ENCODE results near the gene MYOM3.

MYOM3 gene

GRCh38 chr1:24111996-24112779 is at the start of gene MYOM3:
TSS of gene MYOM3 (minus strand) at chr1:24112135. CDS start at chr1:24108636, 3,499 bp downstream.
- H3K4me3 ChIP-seq (ENCODE audit: control insufficient read depth, low read depth, low read length), result no peak within 1 kb of the TSS
- peak; percentile 80 for TF ChIP-seq CTCF (IDR thresholded peaks at IDR 0.05; ENCODE audit: control insufficient read depth, insufficient read depth, low read depth, low read length, missing control alignments)
- peak; percentile 42 for DNase-seq (ENCODE audit: low read depth)

GRCh38 chr1:24161270-24161669 is 49.3 kb upstream of the MYOM3 start:
- no peak overlapping the region for H3K4me3 ChIP-seq (ENCODE audit: control insufficient read depth, low read depth, low read length)
- TF ChIP-seq CTCF (IDR thresholded peaks at IDR 0.05; ENCODE audit: control insufficient read depth, insufficient read depth, low read depth, low read length, missing control alignments), result no peak
- no peak for DNase-seq (ENCODE audit: low read depth)

GRCh38 chr1:24159366-24159765 is 47.4 kb upstream of the MYOM3 start:
- no peak for DNase-seq (ENCODE audit: low read depth)
- TF ChIP-seq CTCF (IDR thresholded peaks at IDR 0.05; ENCODE audit: control insufficient read depth, insufficient read depth, low read depth, low read length, missing control alignments), result no peak
- no peak overlapping the region for H3K4me3 ChIP-seq (ENCODE audit: control insufficient read depth, low read depth, low read length)

GRCh38 chr1:24157918-24158481 is 46.1 kb upstream of the MYOM3 start:
- peak; percentile 38 for TF ChIP-seq CTCF (IDR thresholded peaks at IDR 0.05; ENCODE audit: control insufficient read depth, insufficient read depth, low read depth, low read length, missing control alignments)
- no peak for DNase-seq (ENCODE audit: low read depth)
- no peak overlapping the region for H3K4me3 ChIP-seq (ENCODE audit: control insufficient read depth, low read depth, low read length)

- TF ChIP-seq CTCF (IDR thresholded peaks at IDR 0.05; ENCODE audit: control insufficient read depth, insufficient read depth, low read depth, low read length, missing control alignments), result no peak
- no peak overlapping the region for H3K4me3 ChIP-seq (ENCODE audit: control insufficient read depth, low read depth, low read length)
- no peak for DNase-seq (ENCODE audit: low read depth)
Observed at GRCh38 chr1:24156542-24157260, 44.8 kb upstream of the MYOM3 start.

- peak; percentile 10 for TF ChIP-seq CTCF (IDR thresholded peaks at IDR 0.05; ENCODE audit: control insufficient read depth, insufficient read depth, low read depth, low read length, missing control alignments)
- DNase-seq (ENCODE audit: low read depth), result no peak
- H3K4me3 ChIP-seq (ENCODE audit: control insufficient read depth, low read depth, low read length), result no peak overlapping the region
Observed at GRCh38 chr1:24155011-24155782, 43.3 kb upstream of the MYOM3 start.

All from AG09309 (cell line).